ENCODE data around the gene OTULIN. TPM values are rescaled to one million over a fixed set of nuclear protein-coding genes. Genes with fewer than 3 reads are reported as not detected.

OTULIN gene
- total and polyA plus RNA-seq, 2 of the 13 experiments (the other 11 are each of a cell fraction or from before 2014, with no cell fraction given): 7.0 to 34.8 TPM

DNA sequence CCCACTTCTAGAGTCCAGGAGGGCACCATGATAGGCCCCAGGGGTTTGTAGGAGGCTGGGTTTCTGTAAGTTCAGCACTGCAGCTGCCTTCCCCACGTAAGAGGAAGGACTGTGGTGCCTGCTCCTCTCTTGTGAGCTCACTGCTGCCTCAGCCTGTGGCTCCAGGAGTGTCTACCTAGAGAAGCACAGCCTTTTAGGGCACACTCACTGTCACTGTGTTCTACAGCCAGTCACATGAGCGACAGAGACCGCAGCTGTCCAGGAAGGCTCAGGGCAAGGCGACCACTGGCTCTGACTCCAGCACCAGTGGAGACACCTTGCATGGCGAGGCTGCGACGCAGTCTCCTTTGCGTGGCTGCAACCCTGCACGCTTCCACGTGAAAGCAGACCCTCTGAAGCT, 72.8 kb downstream of the OTULIN start:
- no peaks in the 10 kb centered on the region for H3K27me3 ChIP-seq (ENCODE audit: control insufficient read depth in 1 of 2, insufficient read depth in 2 of 2, low read length in 2 of 2)
- no peak overlapping the region for H3K27ac ChIP-seq (ENCODE audit: extremely low read length, insufficient read depth, low read length)
- TF ChIP-seq, protein P1, sequence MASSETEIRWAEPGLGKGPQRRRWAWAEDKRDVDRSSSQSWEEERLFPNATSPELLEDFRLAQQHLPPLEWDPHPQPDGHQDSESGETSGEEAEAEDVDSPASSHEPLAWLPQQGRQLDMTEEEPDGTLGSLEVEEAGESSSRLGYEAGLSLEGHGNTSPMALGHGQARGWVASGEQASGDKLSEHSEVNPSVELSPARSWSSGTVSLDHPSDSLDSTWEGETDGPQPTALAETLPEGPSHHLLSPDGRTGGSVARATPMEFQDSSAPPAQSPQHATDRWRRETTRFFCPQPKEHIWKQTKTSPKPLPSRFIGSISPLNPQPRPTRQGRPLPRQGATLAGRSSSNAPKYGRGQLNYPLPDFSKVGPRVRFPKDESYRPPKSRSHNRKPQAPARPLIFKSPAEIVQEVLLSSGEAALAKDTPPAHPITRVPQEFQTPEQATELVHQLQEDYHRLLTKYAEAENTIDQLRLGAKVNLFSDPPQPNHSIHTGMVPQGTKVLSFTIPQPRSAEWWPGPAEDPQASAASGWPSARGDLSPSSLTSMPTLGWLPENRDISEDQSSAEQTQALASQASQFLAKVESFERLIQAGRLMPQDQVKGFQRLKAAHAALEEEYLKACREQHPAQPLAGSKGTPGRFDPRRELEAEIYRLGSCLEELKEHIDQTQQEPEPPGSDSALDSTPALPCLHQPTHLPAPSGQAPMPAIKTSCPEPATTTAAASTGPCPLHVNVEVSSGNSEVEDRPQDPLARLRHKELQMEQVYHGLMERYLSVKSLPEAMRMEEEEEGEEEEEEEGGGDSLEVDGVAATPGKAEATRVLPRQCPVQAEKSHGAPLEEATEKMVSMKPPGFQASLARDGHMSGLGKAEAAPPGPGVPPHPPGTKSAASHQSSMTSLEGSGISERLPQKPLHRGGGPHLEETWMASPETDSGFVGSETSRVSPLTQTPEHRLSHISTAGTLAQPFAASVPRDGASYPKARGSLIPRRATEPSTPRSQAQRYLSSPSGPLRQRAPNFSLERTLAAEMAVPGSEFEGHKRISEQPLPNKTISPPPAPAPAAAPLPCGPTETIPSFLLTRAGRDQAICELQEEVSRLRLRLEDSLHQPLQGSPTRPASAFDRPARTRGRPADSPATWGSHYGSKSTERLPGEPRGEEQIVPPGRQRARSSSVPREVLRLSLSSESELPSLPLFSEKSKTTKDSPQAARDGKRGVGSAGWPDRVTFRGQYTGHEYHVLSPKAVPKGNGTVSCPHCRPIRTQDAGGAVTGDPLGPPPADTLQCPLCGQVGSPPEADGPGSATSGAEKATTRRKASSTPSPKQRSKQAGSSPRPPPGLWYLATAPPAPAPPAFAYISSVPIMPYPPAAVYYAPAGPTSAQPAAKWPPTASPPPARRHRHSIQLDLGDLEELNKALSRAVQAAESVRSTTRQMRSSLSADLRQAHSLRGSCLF (CRISPR knock-in tag; IDR thresholded peaks at IDR 0.05; ENCODE audit: borderline replicate concordance): no peak
- BruUV-seq (replicated peaks): no TSS peak
- H3K9ac ChIP-seq (ENCODE audit: insufficient read depth, low read depth, low read length): no peak overlapping the region
- WGBS (ENCODE audit: low lambda C conversion rate): 99% methylated on average over 9 of the region's 10 CpGs
- no peak; the same call in 1 of the 3 replicates for ATAC-seq
- no peaks in the 10 kb centered on the region for H4K20me1 ChIP-seq (ENCODE audit: insufficient read depth, low read length)
- no peak overlapping the region for H2AFZ ChIP-seq (ENCODE audit: low read length)
- no peak overlapping the region for H3K4me2 ChIP-seq (ENCODE audit: low read depth, low read length)
- H3K79me2 ChIP-seq (ENCODE audit: insufficient read depth, low read length): no peaks in the 10 kb centered on the region
- FAIRE-seq: no peak
- H3K36me3 ChIP-seq (replicated peaks in 1 of 2; ENCODE audit: control insufficient read depth in 1 of 2, insufficient read depth in 2 of 2, low read length in 2 of 2): peaks cover 0 to 44% of the 10 kb centered on the region in 2 experiments; a peak in 3 of 5 replicates
- H3K4me1 ChIP-seq (ENCODE audit: insufficient read depth, low read length): 0 out of 2 replicates have a peak, but pooled peaks cover under 1% of the 10 kb centered on the region
- ChIA-PET CTCF (ENCODE audit: low intra/inter-chr PET ratio, low total read pairs) (no interaction called here), POLR2A (no interaction called here)
- H3K4me3 ChIP-seq (replicated peaks in 1 of 3; ENCODE audit: insufficient read depth in 1 of 3, low read depth in 2 of 3, low read length in 3 of 3): no peak overlapping the region
- H3K9me3 ChIP-seq (ENCODE audit: low read length): no peaks in the 10 kb centered on the region
- in situ Hi-C loops (cut with HindIII; ENCODE audit: extremely low pct_ligation_motif_present, low pct_unique_long_range_greater_than_20kb) (no loop called here), intact Hi-C loops (cut with micrococcal nuclease; ENCODE audit: unreplicated experiment) (no loop called here)
- no peak for DNase-seq (ENCODE audit: low spot score)

DNA sequence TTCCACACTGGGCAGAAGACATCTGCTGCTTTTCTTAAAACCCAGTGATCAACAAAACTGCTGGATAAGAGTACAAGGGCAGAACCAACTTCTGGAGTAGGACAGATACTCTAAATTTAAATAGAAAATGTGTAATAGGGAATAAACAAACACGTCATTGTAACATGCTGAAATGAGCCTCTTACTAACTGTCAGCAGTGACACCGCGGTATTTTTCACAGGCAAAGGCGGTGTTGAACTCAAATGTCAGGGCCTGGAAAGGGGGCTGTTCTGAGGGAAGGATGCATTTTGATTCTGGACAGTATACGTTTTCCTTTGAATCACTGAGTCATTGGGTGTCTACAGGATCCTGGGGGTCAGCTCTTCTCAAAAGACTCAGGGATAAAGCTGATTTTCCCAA, 73.5 kb downstream of the OTULIN start:
- Histone ChIP-seq H3K79me2 (ENCODE audit: insufficient read depth, low read length) (no peaks in the 10 kb centered on the region), H3K27ac (ENCODE audit: extremely low read length, insufficient read depth, low read length) (no peak overlapping the region), H3K27me3 (ENCODE audit: control insufficient read depth in 1 of 2, insufficient read depth in 2 of 2, low read length in 2 of 2) (no peaks in the 10 kb centered on the region), H3K4me3 (replicated peaks in 1 of 3; ENCODE audit: insufficient read depth in 1 of 3, low read depth in 2 of 3, low read length in 3 of 3) (no peak overlapping the region), H3K9ac (ENCODE audit: insufficient read depth, low read depth, low read length) (no peak overlapping the region), H3K4me1 (ENCODE audit: insufficient read depth, low read length) (peaks cover 7% of the 10 kb centered on the region), H2AFZ (ENCODE audit: low read length) (no peak overlapping the region), H3K36me3 (replicated peaks in 1 of 2; ENCODE audit: control insufficient read depth in 1 of 2, insufficient read depth in 2 of 2, low read length in 2 of 2) (peaks cover under 1 to 41% of the 10 kb centered on the region in 2 experiments; a peak in 3 of 5 replicates), H3K9me3 (ENCODE audit: low read length) (no peaks in the 10 kb centered on the region), H3K4me2 (ENCODE audit: low read depth, low read length) (no peak overlapping the region), H4K20me1 (ENCODE audit: insufficient read depth, low read length) (no peaks in the 10 kb centered on the region)
- FAIRE-seq (no peak), DNase-seq (ENCODE audit: low spot score) (no peak), ATAC-seq (no peak)
- BruUV-seq (replicated peaks): no TSS peak
- 100% methylated on average over 5 of the region's 5 CpGs for WGBS (ENCODE audit: low lambda C conversion rate)
- CTCF ChIA-PET (ENCODE audit: low intra/inter-chr PET ratio, low total read pairs): no interaction called here
- intact Hi-C loops (cut with micrococcal nuclease; ENCODE audit: unreplicated experiment): no loop called here
- in situ Hi-C loops (cut with HindIII; ENCODE audit: extremely low pct_ligation_motif_present, low pct_unique_long_range_greater_than_20kb): no loop called here
- POLR2A ChIA-PET: no interaction called here
- TF ChIP-seq NCOA2 (CRISPR knock-in tag; IDR thresholded peaks at IDR 0.05) (no peak), NR3C1 (CRISPR knock-in tag; IDR thresholded peaks at IDR 0.05) (no peak), ZNF570 (CRISPR knock-in tag; IDR thresholded peaks at IDR 0.05; ENCODE audit: borderline replicate concordance) (no peak), ZNF510 (CRISPR knock-in tag; IDR thresholded peaks at IDR 0.05; ENCODE audit: low read depth) (no peak), CBX1 (IDR thresholded peaks at IDR 0.05; ENCODE audit: low read depth) (no peak)
- TF ChIP-seq, protein P2, sequence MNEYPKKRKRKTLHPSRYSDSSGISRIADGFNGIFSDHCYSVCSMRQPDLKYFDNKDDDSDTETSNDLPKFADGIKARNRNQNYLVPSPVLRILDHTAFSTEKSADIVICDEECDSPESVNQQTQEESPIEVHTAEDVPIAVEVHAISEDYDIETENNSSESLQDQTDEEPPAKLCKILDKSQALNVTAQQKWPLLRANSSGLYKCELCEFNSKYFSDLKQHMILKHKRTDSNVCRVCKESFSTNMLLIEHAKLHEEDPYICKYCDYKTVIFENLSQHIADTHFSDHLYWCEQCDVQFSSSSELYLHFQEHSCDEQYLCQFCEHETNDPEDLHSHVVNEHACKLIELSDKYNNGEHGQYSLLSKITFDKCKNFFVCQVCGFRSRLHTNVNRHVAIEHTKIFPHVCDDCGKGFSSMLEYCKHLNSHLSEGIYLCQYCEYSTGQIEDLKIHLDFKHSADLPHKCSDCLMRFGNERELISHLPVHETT (CRISPR knock-in tag; conservative IDR thresholded peaks at IDR 0.05): no peak
- TF ChIP-seq, protein P3, sequence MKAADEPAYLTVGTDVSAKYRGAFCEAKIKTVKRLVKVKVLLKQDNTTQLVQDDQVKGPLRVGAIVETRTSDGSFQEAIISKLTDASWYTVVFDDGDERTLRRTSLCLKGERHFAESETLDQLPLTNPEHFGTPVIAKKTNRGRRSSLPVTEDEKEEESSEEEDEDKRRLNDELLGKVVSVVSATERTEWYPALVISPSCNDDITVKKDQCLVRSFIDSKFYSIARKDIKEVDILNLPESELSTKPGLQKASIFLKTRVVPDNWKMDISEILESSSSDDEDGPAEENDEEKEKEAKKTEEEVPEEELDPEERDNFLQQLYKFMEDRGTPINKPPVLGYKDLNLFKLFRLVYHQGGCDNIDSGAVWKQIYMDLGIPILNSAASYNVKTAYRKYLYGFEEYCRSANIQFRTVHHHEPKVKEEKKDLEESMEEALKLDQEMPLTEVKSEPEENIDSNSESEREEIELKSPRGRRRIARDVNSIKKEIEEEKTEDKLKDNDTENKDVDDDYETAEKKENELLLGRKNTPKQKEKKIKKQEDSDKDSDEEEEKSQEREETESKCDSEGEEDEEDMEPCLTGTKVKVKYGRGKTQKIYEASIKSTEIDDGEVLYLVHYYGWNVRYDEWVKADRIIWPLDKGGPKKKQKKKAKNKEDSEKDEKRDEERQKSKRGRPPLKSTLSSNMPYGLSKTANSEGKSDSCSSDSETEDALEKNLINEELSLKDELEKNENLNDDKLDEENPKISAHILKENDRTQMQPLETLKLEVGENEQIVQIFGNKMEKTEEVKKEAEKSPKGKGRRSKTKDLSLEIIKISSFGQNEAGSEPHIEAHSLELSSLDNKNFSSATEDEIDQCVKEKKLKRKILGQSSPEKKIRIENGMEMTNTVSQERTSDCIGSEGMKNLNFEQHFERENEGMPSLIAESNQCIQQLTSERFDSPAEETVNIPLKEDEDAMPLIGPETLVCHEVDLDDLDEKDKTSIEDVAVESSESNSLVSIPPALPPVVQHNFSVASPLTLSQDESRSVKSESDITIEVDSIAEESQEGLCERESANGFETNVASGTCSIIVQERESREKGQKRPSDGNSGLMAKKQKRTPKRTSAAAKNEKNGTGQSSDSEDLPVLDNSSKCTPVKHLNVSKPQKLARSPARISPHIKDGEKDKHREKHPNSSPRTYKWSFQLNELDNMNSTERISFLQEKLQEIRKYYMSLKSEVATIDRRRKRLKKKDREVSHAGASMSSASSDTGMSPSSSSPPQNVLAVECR (CRISPR knock-in tag; IDR thresholded peaks at IDR 0.05; ENCODE audit: borderline replicate concordance): no peak

All from HepG2 (cell line).